NCI-H2107 treated with DMSO at 0.1 percent for 48 hours (cell line): ENCODE results near the gene ANAPC7.
A peak's percentile ranks its signal among the peaks of the same experiment; 100 is the strongest.
"Not testable (repeated sequence)": the region's sequence is repeated elsewhere in the genome, so short reads cannot be mapped to it uniquely, and the experiment has no call there.

Experiments
- DNase-seq: peaks from one replicate; lab custom pipeline; 2025; ENCODE audit not compliant: unreplicated experiment; lab: John Stamatoyannopoulos, UW

ANAPC7 gene, protein sequence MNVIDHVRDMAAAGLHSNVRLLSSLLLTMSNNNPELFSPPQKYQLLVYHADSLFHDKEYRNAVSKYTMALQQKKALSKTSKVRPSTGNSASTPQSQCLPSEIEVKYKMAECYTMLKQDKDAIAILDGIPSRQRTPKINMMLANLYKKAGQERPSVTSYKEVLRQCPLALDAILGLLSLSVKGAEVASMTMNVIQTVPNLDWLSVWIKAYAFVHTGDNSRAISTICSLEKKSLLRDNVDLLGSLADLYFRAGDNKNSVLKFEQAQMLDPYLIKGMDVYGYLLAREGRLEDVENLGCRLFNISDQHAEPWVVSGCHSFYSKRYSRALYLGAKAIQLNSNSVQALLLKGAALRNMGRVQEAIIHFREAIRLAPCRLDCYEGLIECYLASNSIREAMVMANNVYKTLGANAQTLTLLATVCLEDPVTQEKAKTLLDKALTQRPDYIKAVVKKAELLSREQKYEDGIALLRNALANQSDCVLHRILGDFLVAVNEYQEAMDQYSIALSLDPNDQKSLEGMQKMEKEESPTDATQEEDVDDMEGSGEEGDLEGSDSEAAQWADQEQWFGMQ

DNA sequence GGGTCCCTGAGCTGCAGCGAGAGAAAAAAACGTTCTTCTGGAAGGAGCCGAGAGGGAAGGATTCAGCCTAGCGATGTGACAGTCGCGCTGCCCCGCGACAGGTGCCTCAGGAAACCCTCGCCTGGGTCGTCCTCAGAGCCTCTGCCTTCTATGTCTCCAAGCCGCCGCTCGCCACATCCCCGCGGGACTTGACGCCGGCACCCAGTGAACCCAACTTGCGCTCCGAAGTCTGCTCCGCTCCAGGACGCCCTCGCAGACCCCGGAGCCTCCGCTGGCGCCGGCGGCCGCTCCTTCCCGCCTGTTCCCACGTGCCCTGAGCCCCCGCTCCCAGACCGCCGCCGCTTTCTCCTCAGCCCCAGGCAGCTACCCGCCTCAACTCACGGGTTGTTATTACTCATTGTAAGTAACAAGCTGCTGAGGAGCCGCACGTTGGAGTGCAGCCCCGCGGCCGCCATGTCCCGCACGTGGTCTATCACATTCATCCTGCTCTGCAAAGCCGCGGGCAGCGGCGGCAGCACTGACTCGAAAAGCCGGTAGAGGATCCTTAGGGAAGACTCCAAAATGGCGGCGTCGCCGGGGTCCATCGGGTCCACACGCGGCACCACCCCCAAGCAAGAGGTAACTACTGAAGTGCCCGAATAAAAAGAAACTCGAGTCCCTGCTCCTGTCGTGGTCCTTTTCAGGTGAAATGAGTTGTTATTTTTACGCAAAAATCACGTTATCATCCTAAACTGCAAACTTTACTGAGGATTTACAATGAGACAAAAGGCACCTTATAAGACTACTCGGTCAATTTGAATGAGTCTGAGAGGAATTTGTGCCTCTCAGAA, at the start of gene ANAPC7:
TSS of gene ANAPC7 (minus strand) at position 563 of the 830 bp plus-strand sequence. CDS start at position 482, 81 bp downstream.
- peak; percentile 93 for DNase-seq

DNA sequence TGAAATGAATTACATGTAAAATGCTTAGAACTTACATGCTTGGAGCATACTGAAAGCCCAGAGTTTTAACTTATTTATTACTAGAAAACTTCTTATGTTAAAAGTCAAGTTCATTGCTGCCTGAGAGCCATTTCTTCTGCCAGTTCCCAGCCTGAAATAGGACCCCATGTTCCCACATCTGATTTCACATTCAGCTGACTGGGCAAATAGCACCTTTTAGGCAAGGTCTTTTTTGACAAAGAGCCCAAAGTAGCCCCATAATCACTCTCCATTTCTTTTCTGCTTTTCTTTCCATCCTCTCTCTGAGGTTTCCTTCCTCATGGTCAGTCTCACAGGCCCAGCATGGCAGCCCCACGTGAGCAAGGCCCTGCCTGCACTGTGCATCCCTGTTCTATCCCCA, 47.8 kb upstream of the ANAPC7 start:
- DNase-seq, result no peak

GRCh38 chr12:110449799-110450497, 46.4 kb upstream of the ANAPC7 start, which contains the start of gene ARPC3:
TSS of gene ARPC3 (minus strand) at chr12:110450337. CDS start at chr12:110450260, 77 bp downstream.
- DNase-seq, result peak; percentile 92

- no peak for DNase-seq
Measured at GRCh38 chr12:110444455-110444854, 40.9 kb upstream of the ANAPC7 start.

DNA sequence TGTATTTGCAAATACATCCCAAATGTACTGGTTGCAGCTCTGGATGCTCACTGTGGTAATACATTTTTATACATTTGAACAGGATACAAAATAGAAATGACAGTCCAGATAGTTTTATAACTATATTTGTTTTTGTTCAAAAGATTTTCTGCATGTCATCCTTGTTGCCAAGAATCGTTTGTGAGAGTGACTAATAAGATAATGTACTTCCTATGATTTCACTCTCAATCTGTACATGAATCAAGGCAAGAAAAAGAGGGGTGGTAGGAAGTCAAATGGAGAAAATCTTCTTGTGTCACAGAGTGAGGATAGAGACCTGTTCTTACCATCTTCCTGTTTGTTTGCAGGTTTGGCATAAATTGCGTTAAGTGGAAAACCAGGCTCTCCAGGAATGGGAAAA, 32.7 kb upstream of the ANAPC7 start:
- DNase-seq, result no peak

DNA sequence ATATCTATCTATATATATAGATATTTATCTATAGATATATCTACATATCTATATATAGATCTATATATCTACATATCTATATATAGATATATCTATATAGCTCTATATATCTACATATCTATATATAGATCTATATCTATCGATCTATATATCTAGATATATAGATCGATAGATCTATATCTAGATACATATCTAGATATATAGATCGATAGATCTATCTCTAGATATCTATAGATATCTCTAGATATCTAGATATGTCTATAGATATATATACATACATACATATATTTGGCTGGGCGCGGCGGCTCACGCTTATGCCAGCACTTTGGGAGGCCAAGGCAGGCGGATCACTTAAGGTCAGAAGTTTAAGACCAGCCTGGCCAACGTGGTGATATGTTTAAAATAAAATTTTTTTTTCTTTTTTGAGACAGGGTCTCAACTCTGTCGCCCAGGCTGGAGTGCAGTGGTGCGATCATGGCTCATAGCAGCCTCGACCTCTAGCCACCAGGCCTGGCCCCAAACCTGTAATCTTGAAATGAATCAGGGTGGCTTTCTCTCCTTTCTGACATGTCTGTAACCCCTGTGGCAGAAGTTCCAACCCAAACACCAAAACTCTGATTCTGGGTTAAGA, 28.6 kb upstream of the ANAPC7 start:
- no peak for DNase-seq

DNA sequence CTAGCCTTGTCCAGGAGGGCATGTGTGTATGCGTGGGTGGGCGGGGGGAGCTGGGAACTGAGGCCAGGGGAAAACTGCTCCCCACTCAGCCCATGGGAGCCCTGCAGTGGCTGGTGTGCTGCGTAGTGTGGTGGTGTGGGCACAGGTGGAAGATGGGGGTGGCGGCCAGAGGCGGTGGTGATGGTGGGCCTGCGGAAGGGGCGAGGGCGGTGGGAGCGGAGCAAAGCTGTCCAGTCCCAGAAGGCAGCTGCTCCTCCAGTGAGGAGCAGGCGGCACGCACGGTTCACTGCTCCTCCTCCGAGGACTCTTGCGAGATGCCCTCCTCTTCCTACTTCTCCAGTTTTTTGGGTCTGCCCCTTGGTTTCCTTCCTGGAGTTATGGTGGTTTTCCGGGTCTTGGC, 26.2 kb upstream of the ANAPC7 start:
- DNase-seq, result not testable (repeated sequence)

- DNase-seq, result no peak
Measured at GRCh38 chr12:110426406-110426805, 22.9 kb upstream of the ANAPC7 start.

DNA sequence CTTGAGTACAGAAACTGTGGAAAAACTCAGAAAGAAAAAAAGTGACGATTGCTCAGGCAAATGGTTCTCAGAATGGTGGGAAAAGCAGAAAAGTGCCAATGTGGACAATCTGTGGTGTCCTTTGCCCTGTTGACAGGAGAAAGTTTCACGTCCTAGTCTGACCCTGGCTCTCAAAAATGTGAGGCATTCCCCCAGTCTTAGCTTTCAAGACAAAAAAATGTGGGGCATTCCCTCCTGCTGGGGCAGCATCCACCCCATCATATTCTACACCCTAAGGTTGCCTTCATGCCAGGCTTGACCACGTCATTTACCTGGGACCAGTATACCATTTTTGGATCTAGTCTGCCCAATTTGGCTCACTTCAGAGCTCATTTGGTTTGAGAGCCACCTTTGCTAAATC, 20.7 kb upstream of the ANAPC7 start:
- no peak for DNase-seq

- no peak for DNase-seq
Measured at GRCh38 chr12:110421701-110422100, 18.2 kb upstream of the ANAPC7 start.

- DNase-seq, result no peak
Measured at GRCh38 chr12:110421159-110421661, 17.7 kb upstream of the ANAPC7 start.

- DNase-seq, result not testable (repeated sequence)
Measured at GRCh38 chr12:110420644-110421043, 17.1 kb upstream of the ANAPC7 start.

DNA sequence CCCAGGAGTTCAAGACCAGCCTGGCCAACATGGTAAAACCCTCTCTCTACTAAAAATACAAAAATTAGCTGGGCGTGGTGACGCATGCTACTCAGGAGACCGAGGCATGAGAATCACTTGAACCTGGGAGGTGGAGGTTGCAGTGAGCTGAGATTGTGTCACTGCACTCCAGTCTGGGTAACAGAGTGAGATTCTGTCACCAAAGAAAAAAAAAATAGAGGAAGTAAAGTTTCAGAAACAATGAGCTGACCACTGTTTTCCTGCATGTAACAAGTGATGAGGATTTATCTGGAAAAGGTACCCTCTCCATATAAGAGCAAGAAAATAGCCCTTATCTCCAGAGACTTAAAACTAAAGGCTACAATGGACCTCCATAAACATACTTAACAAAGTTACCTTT, 13.6 kb upstream of the ANAPC7 start:
- not testable (repeated sequence) for DNase-seq

DNA sequence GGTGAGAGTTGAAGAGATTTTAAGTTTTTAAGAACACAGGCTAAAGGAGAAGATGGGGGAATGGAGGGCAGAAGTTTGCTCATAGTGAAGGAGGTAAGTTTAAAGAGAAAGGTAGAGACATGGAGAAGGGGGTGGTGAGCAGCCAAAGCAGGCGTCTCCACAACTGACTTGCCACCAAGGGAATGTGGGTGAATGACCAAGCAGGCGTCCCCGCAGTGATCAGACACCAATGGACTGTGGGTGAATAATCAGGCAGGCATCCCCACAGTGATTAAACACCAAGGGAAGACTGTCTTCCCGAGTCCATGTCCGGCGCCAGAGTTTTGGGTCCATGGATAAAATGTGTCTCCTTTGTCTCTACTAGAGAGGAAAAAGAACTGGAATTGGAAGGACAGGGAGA, 6.6 kb upstream of the ANAPC7 start:
- not testable (repeated sequence) for DNase-seq

GRCh38 chr12:110405126-110405662, 1.7 kb upstream of the ANAPC7 start:
- DNase-seq, result not testable (repeated sequence)

- DNase-seq, result peak; percentile 93
Measured at GRCh38 chr12:110403976-110404682, 621 bp upstream of the ANAPC7 start.

- no peak for DNase-seq
Measured at GRCh38 chr12:110382683-110383082, 20.8 kb downstream of the ANAPC7 start.

- no peak for DNase-seq
Measured at GRCh38 chr12:110379631-110380030, 23.9 kb downstream of the ANAPC7 start.

DNA sequence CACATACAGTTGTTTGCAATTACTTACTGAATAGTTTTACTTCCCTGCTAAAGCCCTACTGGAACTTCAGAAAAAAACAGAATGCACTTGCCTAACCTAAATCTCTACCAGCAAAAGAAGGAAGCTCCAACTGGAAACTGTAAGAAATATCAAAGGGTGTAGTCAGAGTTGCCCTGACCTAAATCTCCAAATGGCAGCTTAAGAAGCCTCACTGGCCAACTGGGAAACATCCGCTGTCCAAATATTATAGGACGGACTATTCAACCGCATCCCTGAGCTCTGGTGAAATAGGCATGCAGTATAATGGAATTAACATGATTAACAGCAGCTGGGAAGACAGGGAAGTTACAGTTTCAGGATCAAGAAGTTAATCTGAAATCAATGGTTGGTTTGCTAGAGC, 24.3 kb downstream of the ANAPC7 start:
- DNase-seq, result no peak
